Natural killer cell (primary cell): ENCODE results near the gene CAPRIN2. TPM values are rescaled to one million over a fixed set of nuclear protein-coding genes. Genes with fewer than 3 reads are reported as not detected.

Experiments used
- total RNA-seq, 4 donors: library from RNA; stranded (reverse); fragments of 120-200 nt in 1 of 4; gene quantifications; one replicate each; pipeline versions ENCODE4 v1.2.3 to v1.2.4, GENCODE V29; 2013 to 2022

The CAPRIN2 gene
- total RNA-seq, 3 donors from 2014 or later (not counting 1 experiment from before 2014, with no cell fraction given), result 38.1 to 53.2 (median 38.7) TPM

Other genes with a start within 250 kb of the CAPRIN2 start
- 10 to 100 TPM; 42.6 to 54.8 (median 49.2) TPM for gene IPO8, start 59.1 kb downstream of the CAPRIN2 start, total RNA-seq
- gene TSPAN11, start 171.8 kb upstream of the CAPRIN2 start, total RNA-seq, result not detected